ENCODE results near the gene ETFA. TPM values are rescaled to one million over a fixed set of nuclear protein-coding genes. Genes with fewer than 3 reads are reported as not detected.

Gene ETFA
- total RNA-seq, 4 donors from 2014 or later: 56.6 to 125 (median 83.1) TPM

DNA sequence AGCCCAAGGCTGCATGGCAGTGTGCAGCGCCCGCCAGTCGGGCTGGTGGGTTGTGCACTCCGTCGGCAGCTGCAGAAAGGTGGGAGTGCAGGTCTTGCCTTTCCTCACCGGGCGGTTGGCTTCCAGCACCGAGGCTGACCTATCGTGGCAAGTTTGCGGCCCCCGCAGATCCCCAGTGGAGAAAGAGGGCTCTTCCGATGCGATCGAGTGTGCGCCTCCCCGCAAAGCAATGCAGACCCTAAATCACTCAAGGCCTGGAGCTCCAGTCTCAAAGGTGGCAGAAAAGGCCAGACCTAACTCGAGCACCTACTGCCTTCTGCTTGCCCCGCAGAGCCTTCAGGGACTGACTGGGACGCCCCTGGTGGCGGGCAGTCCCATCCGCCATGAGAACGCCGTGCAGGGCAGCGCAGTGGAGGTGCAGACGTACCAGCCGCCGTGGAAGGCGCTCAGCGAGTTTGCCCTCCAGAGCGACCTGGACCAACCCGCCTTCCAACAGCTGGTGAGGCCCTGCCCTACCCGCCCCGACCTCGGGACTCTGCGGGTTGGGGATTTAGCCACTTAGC is 29.6 kb upstream of the ETFA start:
- intact Hi-C loops (cut with DNase I): no loop called here
- Histone ChIP-seq H3K9me3 (no peaks in the 10 kb centered on the region), H3K4me3 (peak overlapping the region in 3 of 4 donors; percentile 38 to 66 (median 43)), H3K27ac (no peak overlapping the region), H3K36me3 (no peaks in the 10 kb centered on the region), H3K27me3 (peaks cover 33 to 100% (median 59%) of the 10 kb centered on the region in 4 donors), H3K4me1 (peaks cover 52 to 82% (median 52%) of the 10 kb centered on the region in 3 donors)
- TF ChIP-seq, protein P1, sequence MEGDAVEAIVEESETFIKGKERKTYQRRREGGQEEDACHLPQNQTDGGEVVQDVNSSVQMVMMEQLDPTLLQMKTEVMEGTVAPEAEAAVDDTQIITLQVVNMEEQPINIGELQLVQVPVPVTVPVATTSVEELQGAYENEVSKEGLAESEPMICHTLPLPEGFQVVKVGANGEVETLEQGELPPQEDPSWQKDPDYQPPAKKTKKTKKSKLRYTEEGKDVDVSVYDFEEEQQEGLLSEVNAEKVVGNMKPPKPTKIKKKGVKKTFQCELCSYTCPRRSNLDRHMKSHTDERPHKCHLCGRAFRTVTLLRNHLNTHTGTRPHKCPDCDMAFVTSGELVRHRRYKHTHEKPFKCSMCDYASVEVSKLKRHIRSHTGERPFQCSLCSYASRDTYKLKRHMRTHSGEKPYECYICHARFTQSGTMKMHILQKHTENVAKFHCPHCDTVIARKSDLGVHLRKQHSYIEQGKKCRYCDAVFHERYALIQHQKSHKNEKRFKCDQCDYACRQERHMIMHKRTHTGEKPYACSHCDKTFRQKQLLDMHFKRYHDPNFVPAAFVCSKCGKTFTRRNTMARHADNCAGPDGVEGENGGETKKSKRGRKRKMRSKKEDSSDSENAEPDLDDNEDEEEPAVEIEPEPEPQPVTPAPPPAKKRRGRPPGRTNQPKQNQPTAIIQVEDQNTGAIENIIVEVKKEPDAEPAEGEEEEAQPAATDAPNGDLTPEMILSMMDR (IDR thresholded peaks at IDR 0.05): no peak
- no peak for TF ChIP-seq POLR2A (IDR thresholded peaks at IDR 0.05)
- 7% methylated on average over 16 of the region's 35 CpGs; no CpG with 5 or more reads in 1 of the 2 donors for WGBS, 2 donors
- no peak for DNase-seq

DNA sequence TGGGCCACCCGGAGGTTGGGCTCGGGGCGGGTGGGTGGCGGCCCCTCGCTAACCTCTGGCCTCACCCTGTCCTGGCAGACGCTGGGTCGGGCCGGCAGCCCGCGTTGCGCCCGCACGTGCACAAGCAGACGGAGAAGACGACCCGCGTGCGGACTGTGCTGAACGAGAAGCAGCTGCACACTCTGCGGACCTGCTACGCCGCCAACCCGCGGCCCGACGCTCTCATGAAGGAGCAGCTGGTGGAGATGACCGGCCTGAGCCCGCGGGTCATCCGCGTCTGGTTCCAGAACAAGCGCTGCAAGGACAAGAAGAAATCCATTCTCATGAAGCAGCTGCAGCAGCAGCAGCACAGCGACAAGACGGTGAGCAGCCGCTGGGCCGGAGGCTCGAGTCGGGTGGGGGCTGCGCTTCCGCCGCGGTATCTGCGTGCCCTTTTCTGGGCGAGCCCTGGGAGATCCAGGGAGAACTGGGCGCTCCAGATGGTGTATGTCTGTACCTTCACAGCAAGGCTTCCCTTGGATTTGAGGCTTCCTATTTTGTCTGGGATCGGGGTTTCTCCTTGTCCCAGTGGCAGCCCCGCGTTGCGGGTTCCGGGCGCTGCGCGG is 29.0 kb upstream of the ETFA start:
- DNase-seq: no peak
- Histone ChIP-seq H3K27me3 (peaks cover 33 to 100% (median 62%) of the 10 kb centered on the region in 4 donors), H3K4me3 (peak overlapping the region; percentile 10 to 66 (median 40)), H3K27ac (peak overlapping the region in 2 of 4 donors; percentile 1 to 19), H3K36me3 (no peaks in the 10 kb centered on the region), H3K9me3 (no peaks in the 10 kb centered on the region), H3K4me1 (peaks cover 48 to 82% (median 54%) of the 10 kb centered on the region in 3 donors)
- intact Hi-C loops (cut with DNase I): no loop called here
- 0 to 12% methylated on average over 18 to 30 of the region's 53 CpGs for WGBS, 2 donors
- TF ChIP-seq, protein P1 (IDR thresholded peaks at IDR 0.05): no peak
- no peak for TF ChIP-seq POLR2A (IDR thresholded peaks at IDR 0.05)

DNA sequence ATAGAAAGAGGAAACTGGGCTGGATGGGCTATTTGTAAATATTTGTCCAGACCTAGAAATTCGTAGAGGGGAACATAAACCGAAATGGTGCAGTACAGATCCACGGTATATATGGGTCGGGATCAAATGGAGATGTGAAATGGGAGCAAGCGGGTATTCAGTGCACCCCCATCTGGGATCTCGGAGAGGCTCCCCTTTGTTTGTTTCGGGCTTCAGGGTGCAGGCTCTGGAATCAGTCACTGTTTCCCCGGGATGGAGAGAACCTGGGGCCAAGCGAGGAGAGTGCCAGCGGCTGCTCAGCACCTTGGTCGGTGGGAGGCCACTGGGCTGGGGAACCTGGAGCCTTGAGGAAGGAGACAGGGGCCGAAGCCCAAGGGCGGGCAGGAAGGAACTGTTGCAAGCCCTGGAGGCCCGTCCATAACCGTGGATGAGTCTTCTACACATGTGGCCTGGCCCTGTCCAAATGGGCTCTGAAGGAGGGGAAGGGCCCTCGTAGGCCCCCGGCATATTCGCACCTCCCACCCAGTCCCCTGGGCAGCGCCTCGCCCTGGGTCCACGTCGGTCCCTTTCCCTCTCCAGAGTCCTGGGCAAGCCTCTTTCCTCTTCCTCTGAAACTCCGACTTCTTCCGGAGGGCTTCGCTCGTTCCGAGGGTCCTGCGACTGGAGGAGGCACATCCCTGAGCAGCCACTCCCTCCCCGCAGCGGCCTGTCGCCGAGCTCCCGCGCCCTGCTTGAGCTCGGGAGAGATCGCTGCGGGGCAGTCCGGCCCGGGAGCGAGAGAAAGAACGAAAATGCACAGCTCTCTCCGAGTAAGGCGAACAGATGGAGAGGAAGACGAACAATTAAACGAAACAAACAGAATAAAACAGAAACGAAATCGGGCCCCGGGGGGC is 28.3 kb upstream of the ETFA start:
- H3K9me3 ChIP-seq: no peaks in the 10 kb centered on the region
- no peak for DNase-seq
- intact Hi-C loops (cut with DNase I): no loop called here
- H3K4me1 ChIP-seq: peaks cover 50 to 85% (median 57%) of the 10 kb centered on the region in 3 donors
- H3K4me3 ChIP-seq: peak overlapping the region; percentile 10 to 66 (median 40)
- TF ChIP-seq, protein P1 (IDR thresholded peaks at IDR 0.05): no peak
- no peak for TF ChIP-seq POLR2A (IDR thresholded peaks at IDR 0.05)
- WGBS, 2 donors: 35 to 43% methylated on average over 16 to 24 of the region's 48 CpGs
- H3K36me3 ChIP-seq: no peaks in the 10 kb centered on the region
- H3K27ac ChIP-seq: peak overlapping the region in 2 of 4 donors; percentile 1 to 65
- peaks cover 33 to 100% (median 60%) of the 10 kb centered on the region in 4 donors for H3K27me3 ChIP-seq

DNA sequence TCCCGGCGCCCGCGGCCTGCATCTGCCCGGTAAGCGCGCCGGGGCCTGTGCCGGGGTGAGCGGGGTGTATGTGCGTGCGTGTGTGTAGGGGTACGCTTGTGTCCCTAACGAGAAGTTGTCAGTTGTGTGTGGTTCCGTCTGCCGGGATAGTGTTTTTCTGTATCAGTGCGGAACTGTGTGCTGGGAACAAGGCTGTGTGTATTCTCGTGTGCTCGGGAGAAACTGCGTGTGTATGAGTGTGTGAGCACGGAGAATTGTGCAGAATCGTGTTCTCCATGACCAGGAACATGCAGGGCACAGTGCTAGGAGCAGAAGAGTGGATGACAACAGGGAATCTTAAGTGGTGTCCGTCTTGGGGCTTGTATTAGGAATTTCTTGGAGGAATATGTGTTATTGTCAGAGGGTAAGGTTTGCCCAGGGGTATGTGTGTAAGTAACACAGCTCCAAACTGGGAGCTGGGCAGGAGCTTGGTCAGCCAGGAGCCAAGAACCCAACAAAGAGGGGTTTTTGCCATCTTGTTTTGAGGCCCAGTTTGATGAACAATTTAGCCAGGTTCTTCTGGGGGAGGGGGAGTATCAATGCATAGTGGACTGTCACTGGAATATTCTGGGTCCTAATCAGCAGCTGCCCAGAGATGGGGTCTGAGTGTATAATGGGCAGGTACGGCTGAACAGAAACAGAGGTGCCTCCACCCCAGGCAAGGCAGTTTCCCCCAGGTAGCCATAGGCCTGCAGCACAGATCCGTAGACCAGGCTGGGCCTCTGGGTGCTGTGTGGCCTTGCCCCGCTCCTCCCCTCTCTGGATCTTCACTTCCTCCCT is 27.4 kb upstream of the ETFA start:
- H3K27me3 ChIP-seq: peaks cover 31 to 100% (median 55%) of the 10 kb centered on the region in 4 donors
- intact Hi-C loops (cut with DNase I): no loop called here
- DNase-seq: no peak
- H3K36me3 ChIP-seq: no peaks in the 10 kb centered on the region
- H3K4me1 ChIP-seq: peaks cover 50 to 85% (median 57%) of the 10 kb centered on the region in 3 donors
- peak overlapping the region in 3 of 4 donors; percentile 39 to 66 (median 43) for H3K4me3 ChIP-seq
- no peaks in the 10 kb centered on the region for H3K9me3 ChIP-seq
- H3K27ac ChIP-seq: peak overlapping the region in 2 of 4 donors; percentile 65 to 75
- WGBS, 2 donors: 47 to 74% methylated on average over 3 to 8 of the region's 26 CpGs
- TF ChIP-seq, protein P1 (IDR thresholded peaks at IDR 0.05): no peak
- TF ChIP-seq POLR2A (IDR thresholded peaks at IDR 0.05): no peak

All from esophagus squamous epithelium (tissue), 5 donors.